GM18507 (cell line): ENCODE results near the gene ZNF407.

Source experiments
- DNase-seq: peaks from one replicate; pipeline ENCODE4 v3.0.0; 2011; ENCODE audit warnings: low read depth; ENCODE audit not compliant: insufficient read length; ENCODE audit errors: extremely low spot score
- FAIRE-seq: peaks from 2 replicates; lab custom pipeline; 2011; peaks lifted over from hg19 to GRCh38; lab: Jason Lieb, UNC

ZNF407 gene

DNA sequence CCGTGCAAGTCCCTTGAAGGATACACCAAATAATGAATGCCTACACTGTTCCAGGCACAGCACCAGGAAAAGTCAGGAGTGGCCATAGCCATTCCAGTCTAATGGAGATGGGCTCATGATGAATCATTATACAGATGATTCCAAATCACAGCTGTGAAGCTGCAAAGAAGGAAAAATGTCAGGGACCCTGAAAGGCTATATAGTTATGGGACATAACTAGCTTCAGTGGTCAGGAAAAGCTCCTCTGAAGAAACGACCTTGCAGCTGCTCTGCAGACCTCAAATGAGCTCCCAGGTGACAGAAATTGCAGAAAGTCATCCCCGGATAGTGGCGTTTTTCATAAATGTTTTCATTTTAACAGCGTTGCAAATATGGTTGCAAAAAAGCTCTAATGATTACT, 410.5 kb downstream of the ZNF407 start:
- no peak for DNase-seq
- FAIRE-seq: no peak

DNA sequence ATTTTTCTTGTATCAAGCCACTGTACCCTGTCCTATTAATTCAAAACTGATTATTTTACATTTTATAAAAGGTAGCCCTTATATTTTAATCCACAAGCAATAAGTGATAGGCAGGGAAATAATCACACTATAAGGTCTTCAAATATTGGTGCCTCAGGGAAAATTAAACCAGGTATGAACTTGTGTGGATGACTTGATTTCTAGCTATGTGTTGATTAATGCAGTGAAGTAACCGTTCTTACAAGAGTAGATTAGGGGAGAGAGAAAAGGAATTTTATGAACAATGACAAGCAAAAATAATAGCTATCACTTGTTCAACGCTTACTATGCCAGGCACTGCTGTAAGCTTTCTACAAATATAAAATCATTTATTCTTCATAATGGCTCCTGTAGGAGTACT, 411.6 kb downstream of the ZNF407 start:
- FAIRE-seq (no peak), DNase-seq (no peak)

- DNase-seq: no peak
- FAIRE-seq: no peak
These were observed 412.2 kb downstream of the ZNF407 start for GRCh38 chr18:75009878-75010277.

DNA sequence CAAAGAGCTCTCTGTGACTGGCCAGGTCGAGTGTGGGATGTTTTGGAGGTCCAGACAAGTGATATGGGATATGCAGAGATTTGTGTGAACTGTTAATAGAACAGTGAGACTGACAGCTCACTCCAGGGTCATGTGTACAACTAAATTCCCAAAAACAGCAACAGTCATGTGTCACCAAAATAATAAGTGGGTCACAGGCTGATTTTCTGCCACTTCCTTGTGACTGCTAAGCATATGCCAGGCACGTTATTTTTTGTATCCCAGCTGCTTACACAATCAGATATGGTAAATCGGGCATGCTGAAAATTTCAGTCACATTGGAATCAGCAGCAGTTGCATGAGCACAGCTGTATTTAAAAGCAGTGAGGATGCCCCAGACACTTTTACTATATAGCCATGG, 412.6 kb downstream of the ZNF407 start:
- FAIRE-seq (no peak), DNase-seq (no peak)

DNA sequence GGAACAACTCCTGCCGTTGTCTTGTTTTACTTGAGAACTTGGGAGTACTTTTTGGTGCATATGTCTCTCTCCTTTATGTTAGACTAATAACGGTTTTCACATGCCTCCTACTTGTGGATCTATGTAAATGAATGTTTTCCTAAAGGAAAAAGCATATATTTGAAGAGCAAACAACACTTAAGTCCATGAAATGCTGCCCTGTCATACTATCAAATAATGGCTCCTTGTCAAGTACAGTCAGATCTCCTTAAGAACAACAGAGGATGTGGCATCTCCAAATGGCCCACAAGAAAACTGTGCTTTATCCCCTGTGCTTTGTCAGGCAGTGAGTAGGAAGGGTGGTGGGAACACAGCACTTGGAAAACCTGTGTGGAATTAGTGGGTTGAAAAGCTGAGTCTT, 413.0 kb downstream of the ZNF407 start:
- DNase-seq: no peak
- no peak for FAIRE-seq

- DNase-seq (peak; percentile 22), FAIRE-seq (peak; percentile 89)
These were observed 418.5 kb downstream of the ZNF407 start for GRCh38 chr18:75016025-75016717.

- no peak for FAIRE-seq
These were observed 425.8 kb downstream of the ZNF407 start for GRCh38 chr18:75023473-75023872.

GRCh38 chr18:75024871-75025270, 427.2 kb downstream of the ZNF407 start:
- FAIRE-seq (no peak), DNase-seq (no peak)

More at GRCh38 chr18:75023473-75023872, 425.8 kb downstream of the ZNF407 start:
- no peak for DNase-seq

DNA sequence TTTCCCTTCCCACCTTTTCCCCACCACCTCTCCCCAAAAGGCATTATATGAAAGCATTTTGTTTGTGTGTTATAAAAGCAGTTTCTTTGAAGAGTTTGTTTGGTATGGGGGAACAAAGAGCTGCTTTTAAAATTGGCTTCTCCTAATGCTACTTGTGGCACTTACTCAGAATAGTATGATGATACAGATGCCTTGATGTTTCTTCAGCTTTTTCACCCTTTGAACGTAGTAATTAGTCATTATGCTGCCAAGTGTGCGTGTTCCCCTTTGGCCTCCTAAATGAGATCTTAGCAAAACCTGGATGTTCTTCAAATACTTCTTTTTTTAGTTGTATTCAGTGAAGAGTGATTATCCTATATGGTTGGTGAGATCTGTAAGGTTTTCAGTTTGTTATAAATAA, 427.9 kb downstream of the ZNF407 start:
- peak; percentile 18 for FAIRE-seq
- no peak for DNase-seq

DNA sequence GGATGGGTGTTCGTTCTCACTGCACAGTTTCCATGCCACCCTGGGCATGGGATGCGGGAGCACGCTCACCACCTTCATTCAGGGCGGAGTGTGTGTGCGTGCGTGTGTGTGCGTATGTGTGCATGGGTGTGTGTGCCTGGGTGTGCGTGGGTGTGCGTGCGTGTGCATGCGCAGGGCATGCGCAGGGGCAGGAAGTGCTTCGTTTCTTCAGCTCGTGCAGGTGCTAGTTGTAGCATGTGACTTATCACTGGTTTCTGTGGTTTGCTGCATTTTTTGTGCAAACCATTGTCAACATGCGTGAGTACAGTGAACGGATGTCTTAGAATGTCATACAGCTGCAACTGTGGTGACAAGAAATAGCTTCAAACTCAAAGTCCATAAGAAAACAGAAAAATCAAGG, 431.8 kb downstream of the ZNF407 start:
- DNase-seq (no peak), FAIRE-seq (no peak)

DNA sequence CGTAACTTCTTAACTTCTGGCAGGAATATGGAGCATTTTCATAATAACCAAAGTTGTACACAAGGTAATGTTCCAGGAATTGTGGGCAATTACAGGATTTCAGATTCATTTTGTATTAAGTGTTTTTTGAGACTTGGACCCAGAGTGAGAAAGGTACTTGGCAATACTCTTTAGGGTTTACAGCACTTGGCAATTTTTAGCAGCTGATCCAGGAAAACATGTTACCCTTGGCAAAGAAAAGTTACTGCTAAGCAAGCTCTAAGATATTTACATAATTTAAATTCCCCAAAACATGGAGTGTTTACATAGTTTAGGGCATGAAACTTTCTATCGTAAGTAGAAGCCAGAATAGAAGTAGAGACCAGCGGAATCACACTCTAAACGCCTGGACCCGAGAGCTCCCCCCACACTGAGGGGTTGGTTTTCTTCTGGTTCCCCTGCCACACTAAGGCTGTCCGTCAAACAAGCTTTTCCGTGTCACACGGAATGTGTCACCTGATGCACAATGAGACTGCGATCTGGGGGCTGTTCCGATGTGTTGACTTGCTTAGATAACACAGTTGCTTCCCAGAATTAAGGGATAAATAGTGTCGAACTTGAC, 434.1 kb downstream of the ZNF407 start:
- FAIRE-seq: no peak
- no peak for DNase-seq

- FAIRE-seq: no peak
- no peak for DNase-seq
These were observed 435.8 kb downstream of the ZNF407 start for GRCh38 chr18:75033516-75033915.

DNA sequence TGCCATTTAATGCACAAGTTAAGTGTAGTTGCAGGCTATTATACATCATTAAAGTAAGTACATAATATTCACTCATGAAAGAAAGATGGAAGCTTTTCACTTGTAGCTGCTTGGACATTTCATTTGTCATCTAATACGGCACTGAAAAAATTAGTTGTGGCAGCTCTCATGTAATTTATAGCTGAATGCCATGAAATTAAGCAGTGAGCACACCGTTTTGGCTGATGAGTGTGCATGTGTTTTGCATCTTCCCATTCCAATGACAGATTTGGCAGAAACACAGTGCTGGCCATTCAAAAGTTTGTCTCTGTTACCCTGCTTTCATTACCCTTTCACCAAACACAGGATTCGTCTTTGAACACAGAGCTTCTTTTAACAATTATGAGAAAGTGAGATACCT, 437.3 kb downstream of the ZNF407 start:
- DNase-seq: no peak
- FAIRE-seq: no peak

DNA sequence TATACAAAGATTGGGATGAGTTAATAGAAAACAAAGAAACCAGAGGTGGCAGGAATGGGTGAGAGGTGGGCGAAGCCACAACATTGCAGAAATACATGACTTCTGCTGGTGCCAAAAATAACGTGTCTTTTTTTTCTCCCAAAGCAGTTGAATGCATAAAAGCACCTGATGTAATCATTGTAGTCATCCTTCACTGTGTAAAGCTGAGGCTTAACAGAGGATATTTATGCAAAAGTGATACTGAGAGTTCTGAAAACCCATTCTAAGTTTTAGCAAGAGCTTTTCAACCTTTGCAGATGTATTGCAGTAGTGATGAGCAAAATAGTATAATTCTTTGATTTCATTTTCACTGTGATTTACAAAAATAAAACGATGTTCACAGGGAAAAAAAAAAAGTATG, 438.3 kb downstream of the ZNF407 start:
- FAIRE-seq (no peak), DNase-seq (no peak)

DNA sequence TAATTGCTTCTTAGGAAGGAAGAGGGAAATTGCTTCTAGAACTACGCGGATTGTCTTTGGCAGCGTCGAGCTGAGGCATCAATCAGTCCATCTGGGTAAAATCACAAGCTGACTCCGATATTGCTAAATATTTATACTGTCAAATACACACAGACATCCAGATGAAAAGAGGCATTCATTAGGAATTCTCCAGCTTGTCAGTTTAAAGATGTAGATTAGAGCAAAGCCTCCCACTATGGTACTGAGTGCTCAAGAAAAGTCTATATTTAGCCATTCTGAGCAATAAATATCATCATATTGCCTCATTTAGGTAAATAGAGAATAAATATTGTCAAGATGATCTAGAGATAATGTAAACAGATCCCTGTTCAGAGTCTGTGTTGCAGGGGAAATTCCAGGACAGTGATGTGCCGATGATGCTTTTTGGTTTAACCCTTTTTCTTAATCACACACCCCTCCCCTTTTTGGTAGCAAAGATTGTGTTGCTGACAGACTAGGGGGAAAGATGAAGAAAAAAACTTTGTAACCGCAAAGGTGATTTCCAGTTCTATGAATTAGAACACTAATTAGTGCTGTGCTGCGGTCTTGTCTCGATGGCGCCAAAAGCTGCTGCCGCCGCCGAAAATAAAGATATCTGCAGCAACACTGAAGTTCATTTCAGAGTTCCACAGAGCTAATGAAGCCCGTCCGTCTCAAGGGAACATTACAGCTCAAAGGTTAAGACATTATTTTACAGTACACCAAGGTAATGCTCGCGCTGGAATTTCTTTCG, 439.4 kb downstream of the ZNF407 start:
- FAIRE-seq (no peak), DNase-seq (no peak)

- FAIRE-seq: no peak
These were observed 440.0 kb downstream of the ZNF407 start for GRCh38 chr18:75037689-75037955.

DNA sequence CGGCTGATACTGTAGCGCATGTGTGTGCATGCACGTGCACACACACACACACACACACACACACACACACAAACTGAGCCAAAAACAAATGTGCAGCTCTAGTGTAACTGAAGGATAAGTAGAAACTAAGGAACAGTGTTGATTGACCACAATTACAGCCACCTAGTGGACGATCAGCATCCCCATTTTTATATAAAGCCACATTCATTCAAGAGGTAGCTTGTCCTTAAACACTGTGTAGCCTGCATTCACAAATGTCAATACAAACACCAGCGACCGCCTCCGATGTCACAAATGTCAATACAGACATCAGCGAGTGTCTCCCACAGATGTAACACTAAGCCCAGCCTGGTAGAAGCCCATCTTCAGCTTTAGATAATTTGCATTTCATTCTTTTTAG, 443.9 kb downstream of the ZNF407 start:
- DNase-seq (no peak), FAIRE-seq (no peak)

More at GRCh38 chr18:75037689-75037955, 440.0 kb downstream of the ZNF407 start:
- DNase-seq: no peak

GRCh38 chr18:75043478-75043877, 445.8 kb downstream of the ZNF407 start:
- FAIRE-seq (no peak), DNase-seq (no peak)

GRCh38 chr18:75044296-75044695, 446.6 kb downstream of the ZNF407 start:
- no peak for FAIRE-seq
- DNase-seq: no peak

DNA sequence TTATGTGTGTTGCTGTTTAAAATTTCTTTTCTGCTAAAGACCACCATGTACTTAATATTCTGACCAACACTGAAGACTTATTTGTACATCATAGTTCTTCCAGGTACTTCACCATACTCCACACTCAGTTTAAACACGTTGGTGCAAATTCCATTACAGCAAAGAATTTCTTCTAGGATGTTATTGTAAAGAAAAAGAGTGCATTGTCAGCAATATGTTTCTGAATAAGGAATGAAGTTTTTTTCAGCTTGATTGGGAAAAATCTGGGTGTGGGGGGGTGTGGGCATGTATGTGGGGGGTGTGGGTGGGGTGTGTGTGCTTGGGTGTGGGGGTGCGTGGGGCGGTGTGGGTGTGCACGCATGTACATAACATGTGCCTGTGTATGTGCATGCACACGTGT, 447.1 kb downstream of the ZNF407 start:
- no peak for FAIRE-seq
- no peak for DNase-seq

- DNase-seq (no peak), FAIRE-seq (peak; percentile 18)
These were observed 447.6 kb downstream of the ZNF407 start for GRCh38 chr18:75045272-75045671.
